Fibroblast of mammary gland (primary cell): ENCODE data around the gene OR2D2.
A peak's percentile ranks its signal among the peaks of the same experiment; 100 is the strongest.
"Not testable (repeated sequence)": the region's sequence is repeated elsewhere in the genome, so short reads cannot be mapped to it uniquely, and the experiment has no call there.

Experiments used
- DNase-seq: peaks from one replicate; pipeline ENCODE4 v3.0.0-alpha.2; 2010; ENCODE audit warnings: low read depth
- H3K4me3 ChIP-seq: 2 replicates; pipeline ENCODE4 v1.5.1; 2011; ENCODE audit warnings: low read depth, mild to moderate bottlenecking, low read length, moderate library complexity; ENCODE audit not compliant: control insufficient read depth
- TF ChIP-seq, protein P1 (sequence below): conservative IDR thresholded peaks from 2 replicates; pipeline ENCODE4 v1.5.1; 2011; ENCODE audit warnings: low read depth, low read length, inconsistent platforms; ENCODE audit not compliant: control insufficient read depth, insufficient read depth

OR2D2 gene

DNA sequence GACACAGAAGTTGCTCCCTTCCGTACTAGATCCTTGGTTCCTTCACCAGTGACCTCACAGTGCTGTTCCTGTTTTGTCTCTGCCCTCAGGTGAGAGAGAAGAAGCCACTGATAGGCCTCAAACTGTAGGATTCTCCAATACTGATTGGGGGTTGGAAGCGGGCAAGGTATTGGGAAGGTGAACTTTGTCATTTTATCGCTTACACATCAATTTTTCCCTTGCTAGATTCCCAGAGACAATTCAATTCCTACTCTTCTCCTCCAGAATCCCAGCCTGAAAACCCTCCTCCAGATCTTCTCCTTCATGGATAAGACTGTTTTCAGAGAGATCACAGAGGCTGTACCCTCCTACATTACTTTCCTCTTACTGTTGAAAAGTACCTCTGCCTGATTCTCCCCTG lies 19.1 kb upstream of the OR2D2 start:
- no peak overlapping the region for H3K4me3 ChIP-seq
- TF ChIP-seq, protein P1, sequence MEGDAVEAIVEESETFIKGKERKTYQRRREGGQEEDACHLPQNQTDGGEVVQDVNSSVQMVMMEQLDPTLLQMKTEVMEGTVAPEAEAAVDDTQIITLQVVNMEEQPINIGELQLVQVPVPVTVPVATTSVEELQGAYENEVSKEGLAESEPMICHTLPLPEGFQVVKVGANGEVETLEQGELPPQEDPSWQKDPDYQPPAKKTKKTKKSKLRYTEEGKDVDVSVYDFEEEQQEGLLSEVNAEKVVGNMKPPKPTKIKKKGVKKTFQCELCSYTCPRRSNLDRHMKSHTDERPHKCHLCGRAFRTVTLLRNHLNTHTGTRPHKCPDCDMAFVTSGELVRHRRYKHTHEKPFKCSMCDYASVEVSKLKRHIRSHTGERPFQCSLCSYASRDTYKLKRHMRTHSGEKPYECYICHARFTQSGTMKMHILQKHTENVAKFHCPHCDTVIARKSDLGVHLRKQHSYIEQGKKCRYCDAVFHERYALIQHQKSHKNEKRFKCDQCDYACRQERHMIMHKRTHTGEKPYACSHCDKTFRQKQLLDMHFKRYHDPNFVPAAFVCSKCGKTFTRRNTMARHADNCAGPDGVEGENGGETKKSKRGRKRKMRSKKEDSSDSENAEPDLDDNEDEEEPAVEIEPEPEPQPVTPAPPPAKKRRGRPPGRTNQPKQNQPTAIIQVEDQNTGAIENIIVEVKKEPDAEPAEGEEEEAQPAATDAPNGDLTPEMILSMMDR = no peak
- DNase-seq = no peak

DNA sequence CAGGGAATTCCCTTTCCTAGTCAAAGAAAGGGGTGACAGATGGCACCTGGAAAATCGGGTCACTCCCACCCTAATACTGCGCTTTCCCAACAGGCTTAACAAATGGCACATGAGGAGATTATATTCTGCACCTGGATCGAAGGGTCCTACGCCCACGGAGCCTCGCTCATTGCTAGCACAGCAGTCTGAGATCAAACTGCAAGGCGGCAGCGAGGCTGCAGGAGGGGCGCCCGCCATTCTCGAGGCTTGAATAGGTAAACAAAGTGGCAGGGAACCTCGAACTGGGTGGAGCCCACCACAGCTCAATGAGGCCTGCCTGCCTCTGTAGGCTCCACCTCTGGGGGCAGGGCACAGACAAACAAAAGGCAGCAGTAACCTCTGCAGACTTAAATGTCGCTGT lies 12.5 kb upstream of the OR2D2 start:
- not testable (repeated sequence) for DNase-seq

DNA sequence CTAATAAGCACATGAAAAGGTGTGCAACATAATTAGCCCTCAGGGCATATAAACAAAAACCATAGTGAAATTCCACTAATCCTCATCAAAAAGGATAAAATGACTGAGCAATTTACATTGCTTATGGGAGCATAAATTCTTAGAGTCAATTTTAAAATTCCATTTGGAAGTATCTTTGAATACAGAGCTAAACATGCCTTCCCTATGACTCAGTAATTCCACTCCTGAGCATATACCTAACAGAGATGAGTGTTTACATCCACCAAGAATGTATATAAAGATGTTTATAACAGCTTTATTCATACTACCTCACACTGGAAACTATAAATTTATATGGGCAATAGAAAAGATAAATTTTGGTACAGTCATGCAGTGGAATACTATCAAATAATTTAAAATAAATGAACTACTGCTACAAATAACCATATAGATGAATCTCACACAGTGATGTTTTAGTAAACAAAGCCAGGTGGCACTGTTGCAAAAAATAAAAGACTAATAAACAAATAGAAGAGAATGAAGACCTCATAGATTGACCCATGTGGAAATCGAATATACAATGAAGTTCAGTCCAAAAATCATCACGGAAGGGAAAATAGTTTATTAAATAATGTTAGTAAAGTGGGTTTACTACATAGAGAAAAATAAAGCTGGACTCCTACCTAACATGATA lies 8.2 kb upstream of the OR2D2 start:
- peak; percentile 8 for DNase-seq
- no peak overlapping the region for H3K4me3 ChIP-seq
- TF ChIP-seq, protein P1 = peak; percentile 7

More for the DNA sequence above, 12.5 kb upstream of the OR2D2 start:
- H3K4me3 ChIP-seq = not testable (repeated sequence)

GRCh38 chr11:6898911-6899310 lies 6.6 kb upstream of the OR2D2 start:
- no peak for DNase-seq
- TF ChIP-seq, protein P1 = no peak
- no peak overlapping the region for H3K4me3 ChIP-seq

DNA sequence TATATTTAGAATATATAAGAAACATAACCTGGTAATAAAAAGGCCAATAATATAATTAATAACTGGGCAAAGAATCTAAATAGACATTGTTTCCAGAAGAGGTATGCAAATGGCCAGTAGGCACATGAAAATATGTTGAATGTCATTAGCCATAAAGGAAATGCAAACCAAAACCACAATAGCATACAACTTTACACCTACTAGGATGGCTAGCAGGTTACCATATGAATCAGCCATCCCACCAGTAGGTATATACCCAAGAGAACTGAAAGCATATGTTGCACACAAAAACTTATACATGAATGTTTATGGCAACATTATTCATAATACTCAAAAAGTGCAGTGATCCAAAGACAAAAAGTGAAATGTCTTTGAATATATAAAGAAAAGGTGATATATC lies 2.7 kb upstream of the OR2D2 start:
- no peak for DNase-seq
- H3K4me3 ChIP-seq = no peak overlapping the region
- TF ChIP-seq, protein P1 = no peak

DNA sequence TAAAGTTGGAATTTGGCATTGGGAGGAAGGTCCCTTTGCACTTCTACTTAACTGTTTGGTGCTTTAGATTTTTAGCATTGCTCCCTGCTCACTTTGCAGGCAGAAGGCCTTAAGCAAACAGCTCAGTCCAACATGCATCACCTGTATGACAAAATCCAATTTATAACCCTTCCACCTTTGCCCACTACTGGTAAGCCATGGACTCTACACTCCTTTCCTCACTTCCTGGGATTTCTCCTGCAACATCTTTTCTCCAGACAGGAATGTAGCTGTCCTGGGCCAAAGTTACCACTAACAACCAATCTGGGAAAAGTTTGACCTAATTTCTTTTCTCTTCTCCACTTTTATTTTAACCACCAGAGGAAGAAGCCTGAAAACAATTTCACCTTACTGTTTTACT lies 1.8 kb upstream of the OR2D2 start:
- H3K4me3 ChIP-seq = no peak overlapping the region
- no peak for DNase-seq

GRCh38 chr11:6889835-6890234 lies 2.5 kb downstream of the OR2D2 start:
- TF ChIP-seq, protein P1 = no peak
- no peak overlapping the region for H3K4me3 ChIP-seq
- DNase-seq = no peak

More for the DNA sequence above, 1.8 kb upstream of the OR2D2 start:
- TF ChIP-seq, protein P1 = no peak
